ENCODE results near the gene UXS1. TPM values are rescaled to one million over a fixed set of nuclear protein-coding genes. Genes with fewer than 3 reads are reported as not detected.

Gene UXS1
- total and polyA plus RNA-seq, 2 of the 8 experiments (the other 6 are each of a cell fraction or from before 2014, with no cell fraction given), result 44.5 to 63.4 TPM

DNA sequence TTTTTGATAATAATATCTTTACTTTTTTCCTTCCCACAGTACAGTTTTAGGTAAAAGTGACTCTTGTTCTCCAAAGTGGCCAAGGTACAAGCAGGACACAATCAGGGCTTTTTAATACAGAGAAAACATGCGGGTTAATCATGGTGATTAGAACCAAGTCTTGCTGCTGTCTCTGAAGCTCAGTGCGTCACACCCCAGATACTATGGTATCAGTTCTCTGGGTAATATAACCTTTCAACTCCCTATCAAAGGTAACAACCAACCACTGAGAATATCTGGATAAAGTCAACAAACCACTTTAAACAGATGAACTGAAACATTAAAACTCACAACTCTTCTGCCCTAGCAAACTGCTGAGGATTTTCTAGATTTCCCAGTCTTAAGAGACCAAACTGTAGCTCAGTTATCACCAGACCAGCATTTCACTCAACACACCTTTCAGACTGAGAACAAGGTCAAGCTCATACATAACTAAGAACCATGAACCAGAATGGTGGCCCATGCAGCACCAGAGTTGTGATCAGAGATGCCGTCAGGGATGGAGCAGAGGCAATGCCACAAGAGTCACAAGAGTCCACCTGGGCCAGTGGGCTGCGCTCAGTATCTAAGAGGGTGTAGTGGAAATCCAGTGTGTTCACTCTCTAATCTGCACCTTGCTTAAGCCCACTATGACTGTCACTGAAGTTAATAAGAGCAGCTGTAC is 103.0 kb downstream of the UXS1 start:
- H4K91ac ChIP-seq (replicated peaks; ENCODE audit: insufficient read length, low read length), result no peak overlapping the region
- no peak for FAIRE-seq
- H3K4ac ChIP-seq (replicated peaks; ENCODE audit: insufficient read length, low read depth, low read length), result no peak overlapping the region
- no peak overlapping the region for H2BK12ac ChIP-seq (ENCODE audit: low read depth, low read length)
- H3K23me2 ChIP-seq (ENCODE audit: low read depth, low read length), result no peaks in the 10 kb centered on the region
- H2BK120ac ChIP-seq (replicated peaks; ENCODE audit: low read depth, low read length), result no peak overlapping the region
- H3K36me3 ChIP-seq (ENCODE audit: control insufficient read depth in 2 of 4, insufficient read depth in 4 of 4, low read length in 3 of 4), result peaks cover 0 to 7% (median 5%) of the 10 kb centered on the region in 4 experiments; a peak in 5 of 8 replicates
- ChIA-PET POLR2A (ENCODE audit: partially characterized antibody) (no interaction called here), CTCF (ENCODE audit: partially characterized antibody) (interaction anchor here (1.8 kb wide), 1 partner anchor 482 kb away, joined by 6 read pairs; no protein-coding TSS in a partner anchor)
- no peak overlapping the region for H3K9ac ChIP-seq (replicated peaks in 1 of 4; ENCODE audit: extremely low read depth in 1 of 4, low read depth in 3 of 4, low read length in 3 of 4)
- H3K4me2 ChIP-seq (ENCODE audit: insufficient read depth in 1 of 2, low read depth in 2 of 2, low read length in 2 of 2), result no peak overlapping the region
- H3K18ac ChIP-seq (ENCODE audit: extremely low read depth, low read length), result no peak overlapping the region
- H3K23ac ChIP-seq (ENCODE audit: insufficient read length), result no peak overlapping the region
- WGBS, 2 experiments (ENCODE audit: extremely low coverage in 1 of 2, insufficient coverage in 1 of 2, insufficient read length in 1 of 2, insufficient replicate concordance in 2 of 2, low coverage in 1 of 2, low lambda C conversion rate in 2 of 2, missing lambda C conversion rate in 1 of 2), result 96% methylated on average over 4 of the region's 4 CpGs; no CpG with 5 or more reads in 1 of the 2 experiments
- no peaks in the 10 kb centered on the region; a peak in 1 of 4 replicates for H3K9me3 ChIP-seq (ENCODE audit: insufficient read depth in 2 of 2, low read depth in 1 of 2, low read length in 1 of 2)
- no peak overlapping the region for H3K56ac ChIP-seq (replicated peaks; ENCODE audit: insufficient read length, low read depth, low read length)
- H3K27ac ChIP-seq (ENCODE audit: low read depth, low read length), result no peak overlapping the region
- H2BK20ac ChIP-seq (ENCODE audit: low read length), result no peak overlapping the region
- H4K20me1 ChIP-seq (replicated peaks in 1 of 2; ENCODE audit: control insufficient read depth in 1 of 2, insufficient read depth in 2 of 2, low read length in 2 of 2), result no peaks in the 10 kb centered on the region
- no peak overlapping the region for H3K14ac ChIP-seq (ENCODE audit: insufficient read length)
- no peak for DNase-seq (ENCODE audit: low read depth in 1 of 2, low spot score in 2 of 2)
- no peak overlapping the region for H2AFZ ChIP-seq (ENCODE audit: low read length)
- no peak overlapping the region for H2AK5ac ChIP-seq (ENCODE audit: low read depth, low read length)
- no peak overlapping the region for H2BK5ac ChIP-seq (ENCODE audit: low read depth, low read length)
- H3K79me1 ChIP-seq (ENCODE audit: low read depth, low read length), result no peaks in the 10 kb centered on the region
- H4K8ac ChIP-seq (ENCODE audit: extremely low read depth, insufficient read depth, low read length), result no peak overlapping the region
- no peaks in the 10 kb centered on the region for H3K4me1 ChIP-seq (replicated peaks in 1 of 4; ENCODE audit: control insufficient read depth in 3 of 4, insufficient read depth in 4 of 4, low read length in 3 of 4)
- no peak overlapping the region for H4K5ac ChIP-seq (ENCODE audit: insufficient read length, low read depth, low read length)
- H3K4me3 ChIP-seq (ENCODE audit: extremely low read depth in 1 of 4, insufficient read depth in 2 of 4, low read depth in 3 of 4, low read length in 4 of 4), result no peak overlapping the region
- no peak overlapping the region for H2BK15ac ChIP-seq (ENCODE audit: low read length)
- no peaks in the 10 kb centered on the region for H3K27me3 ChIP-seq (replicated peaks in 1 of 4; ENCODE audit: control insufficient read depth in 3 of 4, extremely low read depth in 1 of 4, insufficient read depth in 3 of 4, low read length in 3 of 4)
- no peaks in the 10 kb centered on the region for H3K79me2 ChIP-seq (ENCODE audit: control insufficient read depth in 1 of 2, insufficient read depth in 2 of 2, low read length in 2 of 2)
- TF ChIP-seq HDAC2 (IDR thresholded peaks at IDR 0.05; ENCODE audit: borderline replicate concordance in 1 of 2, low read depth in 2 of 2, low read length in 2 of 2) (no peak), BRCA1 (IDR thresholded peaks at IDR 0.05; ENCODE audit: low read depth, low read length) (no peak)

Measured in H1 (cell line).